Measurements from ENCODE around the gene DENND4A.

DNA sequence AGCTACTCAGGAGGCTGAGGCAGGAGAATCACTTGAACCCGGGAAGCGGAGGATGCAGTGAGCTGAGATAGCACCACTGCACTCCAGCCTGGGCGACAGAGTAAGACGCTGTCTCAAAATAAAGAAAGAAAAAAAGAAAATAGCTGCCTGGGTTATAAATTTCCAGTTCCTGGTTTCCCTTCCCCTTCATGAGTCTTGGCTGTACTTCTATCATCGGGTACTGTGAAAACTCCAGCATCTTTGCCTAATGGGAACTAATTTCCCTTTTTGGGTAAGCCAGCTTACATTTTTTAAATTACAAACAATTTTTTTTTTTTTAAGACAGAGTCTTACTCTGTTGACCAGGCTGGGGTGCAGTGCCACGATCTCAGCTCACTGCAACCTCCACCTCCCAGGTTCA, 15.0 kb downstream of the DENND4A start:
- TF ChIP-seq, protein P1, sequence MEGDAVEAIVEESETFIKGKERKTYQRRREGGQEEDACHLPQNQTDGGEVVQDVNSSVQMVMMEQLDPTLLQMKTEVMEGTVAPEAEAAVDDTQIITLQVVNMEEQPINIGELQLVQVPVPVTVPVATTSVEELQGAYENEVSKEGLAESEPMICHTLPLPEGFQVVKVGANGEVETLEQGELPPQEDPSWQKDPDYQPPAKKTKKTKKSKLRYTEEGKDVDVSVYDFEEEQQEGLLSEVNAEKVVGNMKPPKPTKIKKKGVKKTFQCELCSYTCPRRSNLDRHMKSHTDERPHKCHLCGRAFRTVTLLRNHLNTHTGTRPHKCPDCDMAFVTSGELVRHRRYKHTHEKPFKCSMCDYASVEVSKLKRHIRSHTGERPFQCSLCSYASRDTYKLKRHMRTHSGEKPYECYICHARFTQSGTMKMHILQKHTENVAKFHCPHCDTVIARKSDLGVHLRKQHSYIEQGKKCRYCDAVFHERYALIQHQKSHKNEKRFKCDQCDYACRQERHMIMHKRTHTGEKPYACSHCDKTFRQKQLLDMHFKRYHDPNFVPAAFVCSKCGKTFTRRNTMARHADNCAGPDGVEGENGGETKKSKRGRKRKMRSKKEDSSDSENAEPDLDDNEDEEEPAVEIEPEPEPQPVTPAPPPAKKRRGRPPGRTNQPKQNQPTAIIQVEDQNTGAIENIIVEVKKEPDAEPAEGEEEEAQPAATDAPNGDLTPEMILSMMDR (conservative IDR thresholded peaks at IDR 0.05; ENCODE audit: low read depth, low read length), result no peak
- no peak for TF ChIP-seq EZH2 (IDR thresholded peaks at IDR 0.05; ENCODE audit: borderline replicate concordance, low read depth, low read length, poor library complexity, severe bottlenecking)

Data from A673 (cell line).